GM18867 (cell line): ENCODE measurements around the gene N4BP2L2.
"Not testable (repeated sequence)": the region's sequence is repeated elsewhere in the genome, so short reads cannot be mapped to it uniquely, and the experiment has no call there.

ENCODE experiments used
- ATAC-seq: cut with Tn5 transposase; IDR thresholded peaks from one replicate; pipeline ENCODE4 v1.9.1; 2021; ENCODE audit warnings: mild to moderate bottlenecking, moderate library complexity; ENCODE audit not compliant: unreplicated experiment

Gene N4BP2L2

GRCh38 chr13:32538621-32539246, at the start of gene N4BP2L2:
N4BP2L2 (minus strand) TSS chr13:32538795; CDS start chr13:32537027, 1,768 bp downstream.
- peak; percentile 96 for ATAC-seq

DNA sequence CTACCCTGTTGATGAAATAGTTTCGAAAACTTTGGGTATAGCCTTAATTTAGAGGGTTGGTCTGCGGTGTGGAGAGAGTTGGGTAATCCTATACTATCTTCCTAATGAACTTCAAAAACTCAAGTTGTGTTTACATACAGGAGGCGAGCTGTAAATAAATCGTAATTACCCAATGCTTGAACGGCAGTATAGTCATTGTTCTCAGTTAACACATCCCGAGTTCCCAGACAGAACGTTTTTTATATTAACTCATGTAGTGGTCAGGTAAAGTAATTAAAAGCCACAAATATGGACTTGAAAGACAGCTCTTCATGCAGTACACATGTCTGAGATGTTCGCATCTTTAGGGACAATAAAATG, 49.2 kb upstream of the N4BP2L2 start:
- ATAC-seq: no peak

- peak; percentile 40 for ATAC-seq
Observed at GRCh38 chr13:32587011-32587810, 48.6 kb upstream of the N4BP2L2 start.

- ATAC-seq: peak; percentile 85
Observed at GRCh38 chr13:32586080-32586900, 47.7 kb upstream of the N4BP2L2 start, which contains the start of gene PDS5B. PDS5B (plus strand) TSS chr13:32586452; CDS start chr13:32648773, 62,321 bp downstream.

DNA sequence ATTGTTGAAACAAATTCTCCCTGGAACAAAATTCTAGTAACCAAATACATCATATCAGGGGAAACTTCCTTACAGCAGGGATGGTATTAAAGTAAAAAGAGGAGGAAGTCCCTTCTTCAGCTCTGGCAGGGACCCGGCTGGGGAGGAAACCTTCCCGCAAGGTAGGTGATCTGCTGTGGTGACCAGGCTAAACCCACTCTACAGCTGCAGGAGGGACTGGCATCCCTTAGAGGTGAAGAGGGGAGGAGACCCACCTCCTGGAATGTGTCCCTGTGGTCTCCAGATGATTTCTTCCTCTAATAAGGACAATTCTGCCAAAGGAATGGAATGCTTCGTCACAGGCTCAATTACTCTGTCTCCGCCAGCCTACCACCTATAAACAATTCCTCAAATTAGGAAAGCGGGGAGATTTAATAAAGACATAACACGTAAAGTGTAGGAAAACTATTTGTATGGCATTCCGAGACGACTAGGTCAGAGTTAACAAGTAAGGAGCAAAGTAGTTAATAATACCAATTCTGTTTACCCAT, 47.0 kb upstream of the N4BP2L2 start:
- no peak for ATAC-seq

DNA sequence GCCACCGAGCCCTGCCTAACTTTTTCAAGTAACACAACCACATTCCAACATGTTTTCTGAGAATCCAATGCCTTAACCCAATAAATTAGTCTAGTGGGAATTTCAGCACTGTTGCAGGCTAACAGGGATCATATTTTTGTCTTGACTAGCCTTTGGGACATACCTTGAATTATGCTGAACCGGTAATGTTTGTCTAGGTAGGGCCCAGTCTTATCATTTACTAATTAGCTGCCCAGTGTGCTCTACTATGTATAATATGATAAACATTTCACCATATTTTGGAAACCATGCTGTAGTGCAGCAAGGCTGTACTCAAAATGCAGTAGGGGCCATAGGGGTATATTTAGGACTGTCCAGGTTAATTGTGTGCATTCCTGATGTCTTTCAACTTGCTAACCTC, 44.4 kb upstream of the N4BP2L2 start:
- no peak for ATAC-seq

DNA sequence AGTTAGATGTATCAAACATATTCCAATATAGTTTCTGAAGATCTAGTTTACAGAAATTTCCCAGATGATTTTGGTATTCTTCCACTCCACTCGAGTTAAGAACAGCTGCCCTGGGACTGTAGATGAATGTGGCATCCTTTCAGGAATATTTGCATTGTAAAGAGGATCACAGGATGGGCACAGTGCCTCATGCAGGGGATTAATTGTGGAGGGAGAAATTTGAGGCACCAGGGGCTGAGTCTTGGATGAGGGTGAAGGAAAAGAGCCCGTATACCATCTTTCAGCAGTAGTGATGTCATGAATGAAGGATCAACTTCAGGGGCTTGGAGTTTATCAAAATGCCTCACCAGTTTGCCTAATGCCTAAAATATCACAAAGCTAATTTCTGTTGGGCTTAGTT, 43.7 kb upstream of the N4BP2L2 start:
- no peak for ATAC-seq

DNA sequence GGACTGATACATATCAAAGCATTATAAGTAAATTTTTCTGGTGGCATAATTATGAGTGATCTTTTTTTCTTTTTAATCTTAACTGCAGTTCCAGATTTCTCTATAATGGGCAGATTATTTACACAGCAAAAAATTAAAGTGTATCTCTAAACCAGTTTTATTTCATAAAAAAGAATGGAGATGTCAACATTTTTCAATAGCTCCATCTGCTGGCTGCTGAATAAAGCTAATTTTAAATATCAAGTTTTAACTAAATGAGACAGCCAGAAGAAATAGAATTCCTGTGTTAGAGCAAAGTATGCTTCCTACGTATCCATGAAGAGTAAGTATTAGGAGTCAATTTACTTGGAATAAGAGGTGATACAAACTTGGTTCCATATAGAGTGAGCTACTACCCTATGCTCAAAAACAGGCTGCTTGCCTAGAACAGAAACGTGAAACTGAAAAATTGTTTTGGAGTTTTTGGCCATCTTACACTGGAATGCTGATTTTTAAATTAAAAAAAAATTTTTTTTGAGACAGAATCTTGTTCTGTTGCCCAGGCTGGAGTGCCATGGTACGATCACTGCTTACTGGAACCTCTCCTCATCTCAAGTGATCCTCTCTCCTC, 42.7 kb upstream of the N4BP2L2 start:
- no peak for ATAC-seq

- ATAC-seq: no peak
Observed at GRCh38 chr13:32577032-32577431, 38.4 kb upstream of the N4BP2L2 start.

GRCh38 chr13:32575687-32576086, 37.1 kb upstream of the N4BP2L2 start:
- not testable (repeated sequence) for ATAC-seq

DNA sequence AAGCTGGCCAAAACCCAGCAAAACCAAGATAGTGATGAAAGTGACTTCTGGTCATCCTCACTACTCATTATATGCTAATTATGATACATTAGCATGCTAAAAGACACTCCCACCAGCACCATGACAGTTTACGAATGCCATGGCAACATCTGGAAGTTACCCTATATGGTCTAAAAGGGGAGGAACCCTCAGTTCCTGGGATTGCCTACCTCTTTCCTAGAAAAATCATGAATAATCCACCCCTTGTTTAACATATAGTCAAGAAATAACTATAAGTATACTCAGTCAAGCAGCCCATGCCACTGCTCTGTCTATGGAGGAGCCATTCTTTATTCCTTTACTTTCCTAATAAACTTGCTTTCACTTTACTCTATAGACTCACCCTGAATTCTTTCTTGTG, 22.2 kb upstream of the N4BP2L2 start:
- not testable (repeated sequence) for ATAC-seq

DNA sequence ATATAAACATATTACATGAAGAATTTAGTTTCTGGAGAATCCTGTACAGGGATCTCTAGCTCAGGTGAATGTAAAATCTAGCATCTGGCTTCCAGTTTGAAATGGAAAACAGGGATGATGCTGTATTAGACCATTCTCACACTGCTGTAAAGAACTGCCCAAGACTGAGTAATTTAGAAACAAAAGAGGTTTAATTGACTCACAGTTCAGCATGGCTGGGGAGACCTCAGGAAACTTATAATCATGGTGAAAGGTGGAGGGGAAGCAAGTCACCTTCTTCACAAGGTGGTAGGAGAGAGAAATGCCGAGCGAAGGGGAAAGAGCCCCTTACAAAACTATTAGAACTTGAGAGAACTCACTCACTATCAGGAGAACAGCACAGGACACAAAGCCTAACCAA, 17.0 kb upstream of the N4BP2L2 start:
- no peak for ATAC-seq

DNA sequence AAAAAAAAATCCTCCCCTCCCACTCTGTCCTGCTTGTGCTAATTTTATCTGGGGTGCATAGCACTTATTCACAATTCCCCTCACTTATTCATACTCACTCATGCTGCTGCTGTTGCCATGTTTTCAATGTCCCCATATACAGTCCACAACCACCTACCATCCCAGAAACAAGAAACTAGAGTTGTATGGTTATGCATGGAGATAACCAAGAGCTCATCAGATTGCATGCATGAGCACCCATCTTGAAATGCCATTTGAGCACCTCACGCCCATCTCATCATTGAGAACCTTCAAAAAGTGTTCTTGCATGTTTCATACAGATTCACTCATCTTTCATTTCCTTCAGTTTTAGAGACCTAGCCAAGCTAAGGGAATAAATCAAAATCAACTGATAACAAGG, 15.1 kb upstream of the N4BP2L2 start:
- no peak for ATAC-seq

- no peak for ATAC-seq
Observed at GRCh38 chr13:32549788-32550187, 11.2 kb upstream of the N4BP2L2 start.

- no peak for ATAC-seq
Observed at GRCh38 chr13:32548837-32549236, 10.2 kb upstream of the N4BP2L2 start.

DNA sequence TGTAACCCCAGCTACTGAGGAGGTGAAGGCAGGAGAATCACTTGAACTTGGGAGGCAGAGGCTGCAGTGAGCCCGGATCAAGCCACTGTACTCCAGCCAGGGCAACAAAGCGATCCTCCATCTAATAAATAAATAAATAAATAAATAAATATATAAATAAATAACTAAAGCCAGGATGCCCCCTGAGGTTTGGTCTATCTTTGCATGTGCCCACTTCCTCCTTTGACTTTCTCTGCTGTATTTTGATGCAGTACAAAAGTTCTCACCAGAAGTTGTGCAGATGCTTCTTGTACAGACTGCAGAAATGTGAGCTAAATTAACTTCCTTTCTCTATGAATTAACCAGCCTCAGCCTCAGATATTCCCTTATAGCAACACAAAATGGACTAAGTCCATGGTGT, 6.5 kb upstream of the N4BP2L2 start:
- ATAC-seq: peak; percentile 58

GRCh38 chr13:32542221-32542620, 3.6 kb upstream of the N4BP2L2 start:
- ATAC-seq: no peak

GRCh38 chr13:32538143-32538620, 413 bp downstream of the N4BP2L2 start:
- ATAC-seq: peak; percentile 76

- no peak for ATAC-seq
Observed at GRCh38 chr13:32537580-32538142, 934 bp downstream of the N4BP2L2 start.

DNA sequence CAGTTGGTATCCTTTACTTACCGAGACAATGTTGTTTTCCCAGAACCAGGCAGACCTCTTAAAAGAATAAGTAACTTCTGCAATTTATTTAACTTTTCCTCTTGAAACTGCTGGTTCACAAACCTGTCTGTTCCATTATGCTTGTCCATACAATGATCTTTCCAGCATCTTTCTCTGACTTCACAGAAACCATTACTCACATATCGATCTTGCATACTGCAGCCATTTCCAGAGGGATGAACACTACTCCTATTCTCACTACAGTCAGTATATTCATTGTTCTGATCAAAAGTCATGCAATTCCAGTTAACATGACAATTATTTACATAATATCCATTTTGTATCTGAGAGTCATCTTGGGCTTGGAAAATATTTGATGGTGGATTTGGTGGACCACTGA, 2.8 kb downstream of the N4BP2L2 start:
- no peak for ATAC-seq
